HG02588 (cell line): ENCODE data around the gene PRKAG2.

Experiments
- ATAC-seq: cut with Tn5 transposase; IDR thresholded peaks from one replicate; pipeline ENCODE4 v1.9.1; 2021; ENCODE audit warnings: mild to moderate bottlenecking, moderate library complexity; ENCODE audit not compliant: unreplicated experiment

The PRKAG2 gene

DNA sequence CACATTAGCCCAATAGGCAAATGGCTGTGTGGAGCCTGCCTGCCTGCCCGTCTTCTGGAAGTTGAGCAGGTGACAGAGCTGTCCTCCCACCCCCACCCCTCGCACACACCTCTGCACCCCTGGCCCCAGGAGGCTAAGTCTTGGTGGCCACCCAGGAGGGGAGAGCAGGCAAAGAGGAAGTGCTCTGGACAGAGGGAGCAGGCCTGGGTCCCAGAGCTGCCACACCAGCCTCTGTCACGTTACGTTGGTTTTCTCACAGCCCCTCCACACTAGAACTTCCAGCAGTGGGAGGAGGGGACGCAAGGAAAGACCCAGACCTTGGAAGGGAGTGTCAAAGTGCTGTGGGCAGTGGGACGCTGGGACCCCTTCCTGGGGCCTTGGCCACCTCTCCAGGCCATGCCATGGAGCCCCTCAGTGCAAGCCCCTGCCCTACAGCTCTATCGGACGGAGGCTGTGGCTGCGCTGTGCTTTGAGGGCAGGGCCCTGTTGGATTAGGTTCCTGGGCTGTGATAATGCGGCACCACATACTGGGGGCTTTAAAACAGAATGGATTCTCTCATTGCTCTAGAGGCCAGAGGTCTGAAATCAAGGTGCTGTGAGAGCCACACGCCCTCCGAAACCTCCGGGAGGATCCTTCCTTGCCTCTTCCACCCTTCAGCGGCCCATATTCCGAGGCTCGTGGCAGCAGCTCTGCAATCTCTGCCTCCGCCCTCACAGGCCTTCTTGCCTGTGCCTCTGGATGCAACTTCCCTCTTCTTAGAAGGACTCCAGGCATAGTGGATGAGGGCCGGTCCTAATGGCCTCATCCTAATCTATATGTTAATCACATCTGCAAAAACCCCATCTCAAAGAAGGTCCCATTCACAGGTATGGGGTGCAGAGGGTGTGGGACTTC is 9.9 kb downstream of the PRKAG2 start:
- ATAC-seq, result no peak

DNA sequence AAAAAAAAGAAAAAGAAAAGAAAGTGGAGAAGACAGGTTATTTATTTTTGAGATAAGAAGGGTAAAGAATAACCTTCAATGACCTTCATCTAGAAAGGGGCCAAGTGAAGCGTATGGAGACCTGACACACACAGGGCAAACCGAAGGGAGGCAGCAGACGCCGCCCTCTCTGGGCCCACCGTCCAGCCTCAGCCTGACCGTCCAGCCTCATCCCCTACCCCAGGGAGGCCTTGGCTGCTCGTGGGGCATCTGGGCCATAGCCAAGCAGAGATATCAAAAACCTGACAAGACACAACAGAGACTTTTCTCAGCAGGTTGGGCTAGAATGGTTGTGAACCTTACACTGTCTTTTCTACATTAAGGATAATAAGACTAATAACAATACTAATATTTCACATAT is 10.9 kb downstream of the PRKAG2 start:
- no peak for ATAC-seq

DNA sequence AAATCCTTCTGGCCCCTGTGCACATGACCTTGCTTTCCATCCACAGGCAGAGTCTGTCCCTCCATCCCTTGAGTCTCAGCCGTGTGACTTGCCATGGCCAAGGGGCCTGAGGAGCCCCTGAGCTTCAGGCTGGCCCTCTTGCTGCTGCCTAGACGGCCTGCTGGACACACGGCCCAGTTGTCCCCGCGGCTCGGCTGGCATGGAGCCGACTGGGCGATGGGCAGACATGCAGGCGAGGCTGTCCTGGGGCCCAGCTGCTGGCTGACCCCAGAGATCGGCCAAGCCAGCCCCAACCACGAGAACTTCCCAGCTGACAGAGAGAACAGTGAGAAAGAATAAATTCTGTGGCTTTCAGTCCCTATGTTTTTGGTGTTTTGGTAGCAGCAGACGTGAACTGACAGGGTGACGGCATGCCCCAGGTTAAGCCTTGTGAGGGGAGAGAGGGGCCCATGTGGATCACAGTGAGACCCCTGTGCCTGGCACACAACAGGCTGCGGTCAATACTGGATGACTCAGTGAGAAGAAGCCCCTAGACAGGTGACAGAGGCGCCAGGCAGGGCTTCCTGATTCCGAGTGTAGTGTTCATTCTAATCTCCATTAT is 11.7 kb downstream of the PRKAG2 start:
- no peak for ATAC-seq

DNA sequence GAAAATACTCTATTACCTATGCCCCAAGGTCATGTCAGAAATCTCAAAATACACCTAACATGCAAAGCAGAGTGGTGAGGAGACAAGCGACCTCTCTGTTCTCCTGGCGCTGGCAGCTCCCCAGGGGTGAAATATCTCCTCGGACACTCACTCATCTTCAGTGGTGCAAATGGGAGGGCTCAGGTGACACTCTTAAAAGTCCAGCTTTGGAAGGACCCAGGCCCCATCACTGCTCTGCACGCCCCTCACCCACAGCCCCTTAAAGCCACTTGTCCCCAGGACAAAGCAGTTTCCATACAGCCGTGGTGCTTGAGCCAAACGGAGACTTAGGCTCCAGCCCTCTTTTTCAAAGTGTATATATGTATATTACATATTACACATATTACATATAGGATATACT is 12.4 kb downstream of the PRKAG2 start:
- no peak for ATAC-seq

DNA sequence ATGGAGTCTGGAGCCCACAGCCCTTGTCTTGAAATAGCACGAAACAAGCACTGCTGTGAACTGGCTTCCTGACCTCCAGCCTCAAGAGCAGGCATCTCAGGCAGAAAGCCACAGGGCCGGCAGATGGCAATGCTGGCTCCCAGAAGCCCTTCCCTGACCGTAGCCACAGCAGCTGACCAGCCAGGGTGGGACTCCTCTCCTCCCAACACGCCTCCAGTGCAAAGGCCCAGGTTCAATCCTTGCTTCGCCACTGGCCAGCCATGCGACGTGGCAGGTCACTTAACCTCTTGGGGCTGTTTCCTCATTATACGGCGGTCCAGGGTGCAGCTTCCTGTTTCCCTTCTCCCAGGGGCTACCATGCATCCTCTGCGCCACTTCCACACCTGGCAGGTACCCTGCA is 12.8 kb downstream of the PRKAG2 start:
- ATAC-seq, result no peak

DNA sequence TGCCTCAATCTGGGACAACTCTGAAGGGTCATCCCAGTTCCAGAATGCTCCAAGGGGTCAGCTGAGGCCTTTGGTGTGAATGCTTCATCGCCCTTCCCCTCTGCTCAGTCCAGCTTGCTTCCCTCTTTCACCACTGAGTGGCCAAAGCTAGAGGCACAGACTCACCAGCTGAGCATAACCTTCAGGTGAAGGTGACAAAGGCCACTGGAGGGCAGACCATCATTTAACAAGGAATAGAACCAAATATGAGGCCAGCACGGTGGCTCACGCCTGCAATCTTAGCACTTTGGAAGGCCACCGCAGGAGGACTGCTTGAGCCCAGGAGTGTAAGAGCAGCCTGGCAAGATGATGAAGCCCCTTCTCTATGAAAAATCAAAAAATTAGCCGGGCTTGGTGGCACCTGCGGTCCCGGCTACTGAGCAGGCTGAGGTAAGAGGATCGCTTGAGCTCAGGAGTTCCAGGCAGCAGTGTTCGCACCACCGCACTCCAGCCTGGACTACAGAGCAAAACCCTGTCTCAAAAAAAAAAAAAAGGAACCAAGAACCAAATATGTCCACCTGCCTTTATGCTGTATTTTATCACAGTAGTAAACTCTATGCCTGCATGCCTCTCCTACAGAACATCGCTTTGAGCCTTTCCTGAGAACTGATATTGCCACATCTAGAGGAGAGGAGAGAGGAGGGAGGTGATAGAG is 13.4 kb downstream of the PRKAG2 start:
- no peak for ATAC-seq

DNA sequence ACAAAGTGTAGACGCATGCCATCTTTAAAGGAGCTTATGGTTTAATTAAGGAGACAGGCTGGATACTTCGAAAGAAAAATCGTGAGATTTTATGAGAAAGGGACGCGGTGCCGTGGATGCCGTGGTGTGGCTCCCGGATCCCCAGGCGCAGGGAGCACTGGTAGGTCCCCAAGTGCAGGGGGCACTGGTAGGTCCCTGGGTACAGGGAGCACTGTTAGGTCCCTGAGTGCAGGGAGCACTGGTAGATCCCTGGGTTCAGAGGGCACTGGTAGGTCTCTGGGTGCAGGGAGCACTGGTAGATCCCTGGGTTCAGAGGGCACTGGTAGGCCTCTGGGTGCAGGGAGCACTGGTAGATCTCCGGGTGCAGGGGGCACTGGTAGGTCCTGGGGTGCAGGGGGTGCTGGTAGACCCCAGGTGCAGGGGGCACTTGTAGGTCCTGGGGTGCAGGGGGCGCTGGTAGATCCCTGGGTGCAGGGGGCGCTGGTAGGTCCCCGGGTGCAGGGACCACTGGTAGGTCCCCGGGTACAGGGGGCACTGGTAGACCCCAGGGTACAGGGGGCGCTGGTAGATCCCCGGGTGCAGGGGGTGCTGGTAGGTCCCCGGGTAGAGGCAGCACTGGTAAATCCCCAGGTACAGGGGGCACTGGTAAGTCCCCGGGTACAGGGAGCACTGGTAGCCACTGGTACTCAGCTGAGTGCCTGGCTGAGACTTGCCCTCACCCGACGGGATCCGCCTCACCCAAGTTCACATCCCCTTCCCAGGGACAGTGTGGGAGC is 14.1 kb downstream of the PRKAG2 start:
- no peak for ATAC-seq

DNA sequence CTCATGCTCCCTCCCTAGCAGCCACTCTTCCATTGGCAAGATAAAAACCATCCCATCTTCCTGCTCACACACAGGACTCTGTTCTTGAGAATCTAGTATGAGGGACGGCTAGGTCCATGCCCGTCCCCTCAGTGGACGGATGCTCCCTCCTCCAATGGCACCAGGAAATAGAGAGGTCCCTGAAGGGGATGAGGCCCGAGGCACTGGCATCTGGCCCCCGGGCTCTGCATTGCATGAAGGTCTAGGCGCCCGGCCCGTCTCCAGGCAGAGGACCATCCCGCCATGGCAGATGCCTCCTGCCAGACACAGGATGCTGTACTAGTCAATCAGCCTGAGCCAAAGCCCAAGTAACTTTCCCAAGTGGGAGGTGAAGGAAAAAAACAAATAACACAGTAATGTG is 15.0 kb downstream of the PRKAG2 start:
- no peak for ATAC-seq

DNA sequence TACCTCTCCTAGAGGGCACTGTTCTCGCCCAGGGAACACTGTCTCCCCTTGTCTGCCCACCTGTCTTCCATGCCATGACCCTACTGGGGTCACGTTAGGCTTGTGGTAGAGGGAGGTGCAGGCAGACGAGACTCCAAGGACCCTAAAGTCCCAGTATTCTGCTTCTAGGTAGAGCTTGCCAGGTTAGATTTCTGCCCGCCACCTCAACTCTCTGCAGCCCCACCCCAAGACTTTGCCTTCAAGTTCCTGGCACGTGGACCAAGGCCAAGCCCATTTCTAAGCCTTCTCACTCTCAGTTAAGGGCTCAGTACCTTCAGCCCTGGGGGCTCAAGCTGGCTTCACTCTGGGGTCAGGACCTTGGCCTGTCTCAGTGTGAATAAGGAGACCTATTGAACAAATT is 16.1 kb downstream of the PRKAG2 start:
- no peak for ATAC-seq

DNA sequence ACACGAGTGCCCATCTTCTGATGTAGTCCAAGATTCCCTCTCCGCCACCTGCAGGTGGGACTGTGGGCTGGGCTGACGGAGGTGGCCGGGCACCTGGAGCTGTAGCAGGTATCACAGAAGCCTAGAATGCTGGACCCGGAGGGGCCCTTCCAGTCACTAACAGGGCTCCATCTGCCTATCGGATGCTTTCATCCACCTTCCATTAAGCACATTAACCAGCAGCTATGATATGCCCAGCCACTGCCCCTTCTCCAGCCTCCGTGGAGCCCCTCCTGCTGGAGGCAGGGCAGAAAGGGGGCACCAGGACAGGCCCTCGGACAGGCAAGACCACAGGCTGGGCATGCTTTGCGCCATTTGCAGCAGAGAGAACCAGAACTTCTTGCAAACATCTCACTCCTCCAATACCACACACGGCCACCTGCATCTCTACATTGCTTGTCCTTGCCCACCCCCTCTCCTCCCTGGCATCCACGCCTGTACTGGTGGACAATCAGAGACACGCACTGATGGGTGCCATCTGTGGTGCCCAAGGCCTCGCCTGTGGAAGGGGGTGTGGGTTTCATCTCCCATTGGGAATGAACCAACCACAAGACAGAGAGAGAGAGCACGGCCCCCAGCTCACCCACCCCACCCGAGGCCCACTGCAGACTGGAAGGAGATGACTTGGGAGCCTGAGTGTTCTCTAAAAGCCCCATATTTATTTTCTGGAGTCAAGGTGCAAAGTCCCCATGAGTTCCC is 16.8 kb downstream of the PRKAG2 start:
- ATAC-seq, result no peak

DNA sequence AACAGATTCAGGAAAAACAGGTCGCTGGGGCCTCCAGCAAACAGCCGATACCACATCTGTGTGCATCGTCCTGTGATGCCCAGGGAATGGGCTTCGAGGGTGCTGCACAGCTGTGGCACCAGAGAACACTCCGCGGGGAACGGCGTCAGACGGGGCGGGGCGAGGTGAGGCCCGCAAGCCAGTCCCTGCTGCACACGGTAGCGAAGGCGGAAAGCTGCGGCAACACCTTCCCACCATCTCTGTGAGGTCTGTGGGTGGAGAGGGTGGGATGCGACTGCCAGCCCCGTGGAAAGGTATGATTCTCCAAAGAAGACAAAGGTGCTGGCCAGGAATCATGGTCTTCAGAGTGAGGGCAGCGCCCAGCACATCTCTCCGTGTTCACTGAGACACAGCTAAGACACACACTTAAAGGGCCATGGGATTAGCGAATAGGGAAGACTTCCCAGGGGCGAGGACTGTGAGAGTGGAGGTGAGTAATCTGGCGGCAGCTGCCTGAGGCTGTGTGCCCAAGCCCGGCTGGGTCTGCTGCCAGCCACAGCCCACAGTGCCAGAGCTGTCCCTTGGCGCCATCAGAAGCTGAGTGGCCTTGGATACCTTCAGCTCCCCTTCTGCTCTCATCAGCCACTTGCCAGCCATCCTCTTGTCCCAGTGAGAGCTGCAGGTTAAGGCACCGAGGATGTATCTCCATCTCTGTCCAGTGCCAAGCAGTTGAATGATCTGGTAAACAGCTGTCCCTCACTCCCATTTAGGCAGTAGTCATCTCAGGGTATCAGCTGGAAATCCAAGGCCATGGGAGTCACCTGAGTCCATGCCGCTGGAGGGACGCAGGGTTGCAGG is 17.6 kb downstream of the PRKAG2 start:
- no peak for ATAC-seq

DNA sequence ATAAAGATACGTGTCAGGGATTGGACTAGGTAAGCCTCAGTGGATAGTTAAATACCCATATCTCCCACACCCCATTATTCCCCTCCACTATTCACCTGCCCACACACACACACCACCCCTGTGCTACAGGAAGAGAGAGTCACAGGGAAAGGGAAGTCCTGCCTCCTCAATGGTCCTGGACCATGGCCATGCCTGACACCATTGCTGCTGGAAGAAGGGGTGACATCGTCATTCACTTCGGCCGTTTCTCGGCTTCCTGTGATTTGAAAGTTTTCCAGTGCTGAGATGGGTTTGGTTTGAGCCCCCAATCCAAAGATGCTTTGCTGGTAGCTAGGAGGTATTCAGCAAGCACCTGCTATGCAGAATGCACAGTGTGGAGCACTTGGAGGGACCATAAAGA is 18.5 kb downstream of the PRKAG2 start:
- ATAC-seq, result no peak

DNA sequence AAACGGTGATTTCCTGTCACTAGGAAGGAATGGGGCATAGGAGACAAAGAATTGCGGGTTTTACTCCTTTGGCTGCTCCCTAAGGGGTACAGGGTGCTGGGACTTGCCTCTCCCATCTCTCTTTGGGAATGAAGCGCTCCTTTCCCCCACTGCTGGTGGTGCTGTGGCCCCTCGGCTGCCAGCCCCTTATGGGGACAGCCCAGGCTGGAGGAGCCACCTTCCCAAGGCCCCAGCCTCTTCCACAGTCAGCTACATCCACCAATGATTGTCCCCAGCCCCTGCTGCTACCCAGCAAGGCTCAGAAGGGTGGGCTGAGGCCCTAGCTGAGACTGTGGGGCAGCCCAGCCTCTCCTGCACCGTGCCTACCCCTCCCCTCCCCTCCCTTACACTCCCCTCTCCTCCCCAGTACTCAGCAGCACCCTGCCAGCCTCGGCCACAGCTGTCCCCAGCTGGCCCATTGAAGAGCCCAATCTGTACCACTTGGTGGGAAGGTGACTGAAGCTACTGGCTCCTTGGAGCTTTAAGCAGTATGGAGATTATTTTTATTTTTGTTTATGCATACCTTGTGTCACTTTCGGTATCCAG is 19.0 kb downstream of the PRKAG2 start:
- no peak for ATAC-seq

DNA sequence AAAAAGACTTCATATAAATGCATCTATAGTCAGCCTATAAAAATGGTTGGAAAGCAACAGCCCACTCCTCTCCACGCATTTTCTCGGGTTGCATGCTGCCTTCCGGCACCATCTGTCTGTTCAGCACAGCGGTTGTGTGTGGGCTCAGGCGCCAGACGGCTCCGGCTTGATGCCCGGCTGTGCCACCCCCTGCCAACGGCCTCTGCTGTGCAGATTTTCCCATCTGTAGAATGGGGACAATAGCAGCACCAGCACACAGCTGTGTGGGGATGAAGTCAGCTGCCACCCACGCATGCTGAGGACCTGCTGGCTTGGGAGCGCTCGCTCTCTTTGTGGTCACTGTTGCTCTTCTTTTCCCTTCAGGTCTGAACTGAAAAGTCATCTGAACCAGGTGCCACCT is 19.5 kb downstream of the PRKAG2 start:
- ATAC-seq, result no peak

DNA sequence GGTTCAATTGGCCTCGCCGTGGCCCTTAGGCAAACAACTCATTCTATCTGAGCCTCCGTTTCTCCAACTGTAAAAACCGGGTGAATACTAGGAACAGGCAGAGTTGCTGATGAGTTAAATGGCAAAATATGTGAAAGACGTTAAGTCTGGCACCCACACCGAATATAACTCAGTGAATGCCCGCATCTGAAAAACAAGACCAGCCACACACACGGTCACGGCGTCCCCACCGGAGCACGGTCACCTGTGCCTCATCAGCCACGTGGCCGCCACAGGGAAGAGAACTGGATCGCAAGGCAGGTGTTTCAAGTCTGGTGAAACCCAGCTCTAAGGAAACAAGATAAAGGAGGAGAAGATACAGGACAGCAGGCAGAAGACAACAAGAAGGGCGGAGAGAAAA is 20.4 kb downstream of the PRKAG2 start:
- ATAC-seq, result no peak

DNA sequence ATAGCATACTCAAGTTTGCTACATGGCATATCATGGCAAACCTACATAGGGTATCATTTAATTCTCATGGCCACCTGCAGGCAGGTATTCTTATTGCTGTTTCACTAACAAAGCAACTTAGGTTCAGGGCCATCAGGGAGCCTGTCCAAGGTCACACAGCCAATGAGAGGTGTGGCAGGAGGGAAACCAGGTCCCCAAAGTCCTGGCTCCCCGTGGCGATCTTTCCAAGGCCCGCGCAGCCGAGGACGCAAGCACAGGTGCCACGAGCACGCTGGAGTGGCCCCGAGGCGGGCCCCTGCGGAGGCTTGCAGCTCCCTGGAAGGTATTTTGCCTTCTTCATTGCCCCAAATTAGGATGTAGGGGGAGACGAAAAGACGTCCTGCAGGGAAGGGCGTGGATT is 20.8 kb downstream of the PRKAG2 start:
- ATAC-seq, result no peak

DNA sequence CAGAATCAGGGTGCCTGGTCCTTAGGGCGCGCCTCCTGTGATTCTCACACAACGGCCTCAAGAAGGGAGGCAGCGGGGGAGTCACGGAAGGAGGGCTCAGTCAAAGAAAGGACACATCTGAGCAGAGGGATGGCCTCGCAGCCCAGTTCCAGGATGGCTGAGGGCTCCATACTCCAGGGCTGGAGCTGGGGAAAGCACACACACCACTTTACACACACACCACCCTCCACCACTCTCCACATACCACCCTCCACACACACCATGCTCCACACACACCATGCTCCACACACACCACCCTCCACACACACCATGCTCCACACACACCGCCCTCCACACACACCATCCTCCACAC is 22.2 kb downstream of the PRKAG2 start:
- no peak for ATAC-seq

DNA sequence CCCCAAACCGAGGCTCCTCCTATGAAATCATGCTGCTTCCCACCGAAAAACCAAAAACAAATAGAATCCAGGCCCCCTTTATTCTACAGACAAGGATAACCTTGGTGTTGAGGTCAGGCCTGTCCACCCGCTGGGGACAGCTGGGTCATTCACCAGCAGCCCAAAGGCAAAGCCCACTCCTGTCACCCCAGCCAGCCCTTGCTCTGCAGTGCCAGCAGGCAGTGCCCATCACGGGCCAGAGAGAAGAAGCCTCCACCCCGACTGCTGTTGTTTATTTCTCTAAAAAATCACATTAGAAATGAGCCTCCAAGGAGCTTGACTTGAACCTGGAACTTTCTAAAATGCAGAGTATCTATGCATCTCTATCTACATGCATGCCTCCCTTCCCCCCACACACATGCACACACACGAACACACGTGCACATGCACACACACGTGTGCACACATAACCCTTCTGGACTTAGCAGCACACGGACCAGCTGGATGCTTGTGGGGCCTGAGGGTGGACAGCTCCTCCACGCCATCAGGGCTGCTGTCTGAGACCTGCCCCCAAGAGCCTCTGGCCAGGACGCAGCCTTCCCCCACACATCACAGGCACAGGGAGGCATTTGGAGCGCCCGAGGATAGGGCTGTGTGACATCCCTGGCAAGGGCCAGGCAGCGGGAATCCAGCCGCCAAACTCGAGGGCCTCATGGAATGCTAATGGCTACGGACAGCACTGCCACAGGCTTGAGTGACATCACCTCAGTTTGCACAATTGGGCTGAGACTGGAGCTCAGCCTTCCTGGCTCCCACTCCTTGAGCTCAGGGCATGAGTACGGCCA is 22.8 kb downstream of the PRKAG2 start:
- ATAC-seq, result no peak
